ENCODE measurements around the gene COCH.
A peak's percentile ranks its signal among the peaks of the same experiment; 100 is the strongest.
"Not testable (repeated sequence)": the region's sequence is repeated elsewhere in the genome, so short reads cannot be mapped to it uniquely, and the experiment has no call there.

Gene COCH

GRCh38 chr14:30915596-30915995, 41.2 kb downstream of the COCH start:
- H3K4me3 ChIP-seq (ENCODE audit: low read depth, low read length): no peak overlapping the region
- TF ChIP-seq POLR2A (IDR thresholded peaks at IDR 0.05; ENCODE audit: extremely low read depth, insufficient read length) (no peak), MAX (IDR thresholded peaks at IDR 0.05; ENCODE audit: low read depth, low read length) (no peak), MYC (IDR thresholded peaks at IDR 0.05; ENCODE audit: low read depth, low read length) (no peak), CTCF (IDR thresholded peaks at IDR 0.05; ENCODE audit: low read depth, low read length) (no peak)
- peak; percentile 5 for DNase-seq (ENCODE audit: low read depth)

- peak; percentile 23 for DNase-seq (ENCODE audit: low read depth)
- TF ChIP-seq CTCF (IDR thresholded peaks at IDR 0.05; ENCODE audit: low read depth, low read length): no peak
- TF ChIP-seq POLR2A (IDR thresholded peaks at IDR 0.05; ENCODE audit: extremely low read depth, insufficient read length): no peak
- TF ChIP-seq MAX (IDR thresholded peaks at IDR 0.05; ENCODE audit: low read depth, low read length): no peak
- no peak overlapping the region for H3K4me3 ChIP-seq (ENCODE audit: low read depth, low read length)
These were observed 46.9 kb downstream of the COCH start for GRCh38 chr14:30921305-30921704.

- no peak overlapping the region for H3K4me3 ChIP-seq (ENCODE audit: low read depth, low read length)
- TF ChIP-seq POLR2A (IDR thresholded peaks at IDR 0.05; ENCODE audit: extremely low read depth, insufficient read length) (no peak), MAX (IDR thresholded peaks at IDR 0.05; ENCODE audit: low read depth, low read length) (no peak), MYC (IDR thresholded peaks at IDR 0.05; ENCODE audit: low read depth, low read length) (no peak), CTCF (IDR thresholded peaks at IDR 0.05; ENCODE audit: low read depth, low read length) (no peak)
- DNase-seq (ENCODE audit: low read depth): no peak
These were observed 47.4 kb downstream of the COCH start for GRCh38 chr14:30921788-30922187.

GRCh38 chr14:30925254-30925653, 50.9 kb downstream of the COCH start:
- TF ChIP-seq MYC (IDR thresholded peaks at IDR 0.05; ENCODE audit: low read depth, low read length) (no peak), MAX (IDR thresholded peaks at IDR 0.05; ENCODE audit: low read depth, low read length) (no peak), CTCF (IDR thresholded peaks at IDR 0.05; ENCODE audit: low read depth, low read length) (no peak), POLR2A (IDR thresholded peaks at IDR 0.05; ENCODE audit: extremely low read depth, insufficient read length) (no peak)

GRCh38 chr14:30928462-30928861, 54.1 kb downstream of the COCH start:
- H3K4me3 ChIP-seq (ENCODE audit: low read depth, low read length): no peak overlapping the region
- TF ChIP-seq MYC (IDR thresholded peaks at IDR 0.05; ENCODE audit: low read depth, low read length): no peak
- peak; percentile 35 for DNase-seq (ENCODE audit: low read depth)

More at GRCh38 chr14:30925254-30925653, 50.9 kb downstream of the COCH start:
- no peak overlapping the region for H3K4me3 ChIP-seq (ENCODE audit: low read depth, low read length)
- no peak for DNase-seq (ENCODE audit: low read depth)

GRCh38 chr14:30933937-30934336, 59.6 kb downstream of the COCH start:
- not testable (repeated sequence) for DNase-seq (ENCODE audit: low read depth); H3K4me3 ChIP-seq (ENCODE audit: low read depth, low read length)

GRCh38 chr14:30935445-30935844, 61.1 kb downstream of the COCH start:
- TF ChIP-seq CTCF (IDR thresholded peaks at IDR 0.05; ENCODE audit: low read depth, low read length) (no peak), MAX (IDR thresholded peaks at IDR 0.05; ENCODE audit: low read depth, low read length) (no peak), POLR2A (IDR thresholded peaks at IDR 0.05; ENCODE audit: extremely low read depth, insufficient read length) (no peak), MYC (IDR thresholded peaks at IDR 0.05; ENCODE audit: low read depth, low read length) (no peak)
- no peak for DNase-seq (ENCODE audit: low read depth)
- no peak overlapping the region for H3K4me3 ChIP-seq (ENCODE audit: low read depth, low read length)

Data from NB4 (cell line).